GM13977 (cell line): Measurements from ENCODE around the gene SLC6A11.

ENCODE experiments used
- DNase-seq: peaks from one replicate; pipeline ENCODE4 v3.0.0; 2012; ENCODE audit warnings: low spot score
- in situ Hi-C: fragments of 300-500 bp; cut with MboI; formaldehyde crosslinking; loops from one replicate; pipeline ENCODE4 v1.12.0; 2022; ENCODE audit warnings: low sequenced_read_pairs, low pct_unique_long_range_greater_than_20kb, mixed read lengths, inconsistent platforms; ENCODE audit not compliant: unreplicated experiment
- TF ChIP-seq, protein P1 (sequence below): IDR thresholded peaks from 2 replicates; pipeline ENCODE4 v1.5.1; 2012; ENCODE audit warnings: mild to moderate bottlenecking, control low read depth; ENCODE audit not compliant: insufficient read depth; ENCODE audit errors: extremely low read depth, missing control alignments

SLC6A11 gene

DNA sequence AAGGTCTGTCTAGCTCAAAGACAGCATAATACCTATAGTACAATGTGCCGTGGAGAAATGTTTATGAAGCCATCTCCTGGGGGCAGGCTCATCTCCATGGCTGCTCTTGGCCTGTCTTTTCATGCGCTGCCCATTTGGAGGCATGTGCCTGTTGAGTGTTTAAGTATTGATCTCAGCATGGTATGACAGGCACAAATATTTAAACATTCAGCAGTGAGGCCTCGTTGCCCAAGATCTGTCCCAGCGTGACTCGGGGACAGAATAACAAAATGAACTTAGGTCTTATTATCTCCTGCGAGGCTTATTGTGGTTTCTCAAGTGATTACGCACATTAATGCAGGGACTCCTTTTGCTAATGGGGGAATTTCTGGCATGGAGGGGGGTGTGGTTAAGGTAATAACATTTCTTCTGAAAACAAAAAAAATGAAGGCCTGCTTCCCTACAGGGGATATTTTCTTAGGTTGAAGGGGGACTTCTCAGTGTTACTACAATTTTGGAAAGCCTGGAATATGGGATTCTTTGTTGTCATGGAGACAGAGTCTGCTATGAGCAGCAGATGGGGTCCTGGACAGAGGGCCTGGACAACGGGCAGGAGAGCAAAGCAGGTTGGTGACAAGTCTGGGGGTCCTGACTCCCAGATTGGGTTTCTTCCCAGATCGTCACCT is 172.1 kb downstream of the SLC6A11 start:
- TF ChIP-seq, protein P1, sequence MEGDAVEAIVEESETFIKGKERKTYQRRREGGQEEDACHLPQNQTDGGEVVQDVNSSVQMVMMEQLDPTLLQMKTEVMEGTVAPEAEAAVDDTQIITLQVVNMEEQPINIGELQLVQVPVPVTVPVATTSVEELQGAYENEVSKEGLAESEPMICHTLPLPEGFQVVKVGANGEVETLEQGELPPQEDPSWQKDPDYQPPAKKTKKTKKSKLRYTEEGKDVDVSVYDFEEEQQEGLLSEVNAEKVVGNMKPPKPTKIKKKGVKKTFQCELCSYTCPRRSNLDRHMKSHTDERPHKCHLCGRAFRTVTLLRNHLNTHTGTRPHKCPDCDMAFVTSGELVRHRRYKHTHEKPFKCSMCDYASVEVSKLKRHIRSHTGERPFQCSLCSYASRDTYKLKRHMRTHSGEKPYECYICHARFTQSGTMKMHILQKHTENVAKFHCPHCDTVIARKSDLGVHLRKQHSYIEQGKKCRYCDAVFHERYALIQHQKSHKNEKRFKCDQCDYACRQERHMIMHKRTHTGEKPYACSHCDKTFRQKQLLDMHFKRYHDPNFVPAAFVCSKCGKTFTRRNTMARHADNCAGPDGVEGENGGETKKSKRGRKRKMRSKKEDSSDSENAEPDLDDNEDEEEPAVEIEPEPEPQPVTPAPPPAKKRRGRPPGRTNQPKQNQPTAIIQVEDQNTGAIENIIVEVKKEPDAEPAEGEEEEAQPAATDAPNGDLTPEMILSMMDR, result no peak
- no peak for DNase-seq
- in situ Hi-C loops, result no loop called here

DNA sequence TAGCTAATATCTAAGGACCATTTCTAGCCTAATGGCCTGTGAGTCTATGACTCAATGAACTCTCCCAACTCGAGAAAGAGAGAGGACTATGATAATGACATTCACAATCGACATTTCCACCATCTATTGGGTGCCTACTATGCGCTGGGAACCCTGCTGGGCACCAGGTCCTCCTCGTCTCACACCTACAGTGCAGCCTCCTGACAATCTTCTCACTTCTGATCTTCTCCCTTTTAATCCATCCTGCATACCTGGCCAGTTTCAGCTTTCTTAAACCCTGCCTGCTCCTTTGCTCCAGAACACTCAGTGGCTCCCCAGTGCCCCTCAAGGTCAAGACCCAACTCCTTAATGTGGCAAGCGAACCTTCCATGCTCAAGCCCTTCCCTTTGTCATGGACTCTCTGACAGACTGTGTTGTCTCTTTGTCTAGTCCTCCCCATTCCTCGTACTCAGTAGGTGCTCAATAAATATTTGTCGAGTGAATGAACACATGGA is 173.0 kb downstream of the SLC6A11 start:
- in situ Hi-C loops, result no loop called here
- no peak for DNase-seq

More for the DNA sequence above, 173.0 kb downstream of the SLC6A11 start:
- TF ChIP-seq, protein P1, result no peak
